Activated CD8-positive, alpha-beta T cell treated with anti-CD3 and anti-CD28 coated beads for 36 hours (primary cell): ENCODE results near the gene ABCG5. TPM values are rescaled to one million over a fixed set of nuclear protein-coding genes. Genes with fewer than 3 reads are reported as not detected.

ENCODE experiments used
- ATAC-seq: fragments of 200-7000 bp; cut with Tn5 transposase; one replicate; pipeline ENCODE4 v1.10.0; 2021; ENCODE audit warnings: mild to moderate bottlenecking, moderate library complexity
- CTCF ChIA-PET: fragments of 350-600 bp; sonication (Branson Sonifier 250); formaldehyde crosslinking; loops from one replicate; lab custom pipeline; 2021; ENCODE audit warnings: antibody characterized with exemption; lab: Charles Lee
- POLR2A ChIA-PET: fragments of 350-600 bp; sonication (Branson Sonifier 250); formaldehyde crosslinking; loops from one replicate; lab custom pipeline; 2021; ENCODE audit warnings: antibody characterized with exemption; lab: Charles Lee
- DNase-seq: peaks from one replicate; pipeline ENCODE4 v3.0.0-alpha.2; 2020
- H3K27ac Mint-ChIP-seq: one replicate; pipeline ENCODE4 v1.8.0; 2021; ENCODE audit warnings: mild to moderate bottlenecking, mixed read lengths
- H3K27me3 Mint-ChIP-seq: one replicate; pipeline ENCODE4 v1.8.0; 2021; ENCODE audit warnings: mixed read lengths
- H3K36me3 Mint-ChIP-seq: one replicate; pipeline ENCODE4 v1.8.0; 2021; ENCODE audit warnings: low read depth, mixed read lengths
- H3K4me1 Mint-ChIP-seq: one replicate; pipeline ENCODE4 v1.8.0; 2021; ENCODE audit warnings: low read depth, mixed read lengths
- H3K4me3 Mint-ChIP-seq: one replicate; pipeline ENCODE4 v1.8.0; 2021; ENCODE audit warnings: mild to moderate bottlenecking, moderate library complexity, mixed read lengths
- H3K9me3 Mint-ChIP-seq: one replicate; pipeline ENCODE4 v1.8.0; 2021; ENCODE audit warnings: mixed read lengths
- intact Hi-C: fragments of 100-400 bp; cut with micrococcal nuclease; formaldehyde crosslinking; loops from one replicate; pipeline ENCODE4 v1.10.0; 2022
- total RNA-seq, 2 experiments: library from RNA; stranded (reverse); gene quantifications; one replicate each; pipeline ENCODE4 v1.2.3, GENCODE V29; 2021
- TF ChIP-seq, protein P1 (sequence below): fragments of 200-600 bp; IDR thresholded peaks from one replicate; pipeline ENCODE4 v1.8.0; 2022; ENCODE audit warnings: antibody characterized with exemption, mild to moderate bottlenecking

Gene ABCG5
- total RNA-seq, 2 experiments from 2014 or later, result not detected

DNA sequence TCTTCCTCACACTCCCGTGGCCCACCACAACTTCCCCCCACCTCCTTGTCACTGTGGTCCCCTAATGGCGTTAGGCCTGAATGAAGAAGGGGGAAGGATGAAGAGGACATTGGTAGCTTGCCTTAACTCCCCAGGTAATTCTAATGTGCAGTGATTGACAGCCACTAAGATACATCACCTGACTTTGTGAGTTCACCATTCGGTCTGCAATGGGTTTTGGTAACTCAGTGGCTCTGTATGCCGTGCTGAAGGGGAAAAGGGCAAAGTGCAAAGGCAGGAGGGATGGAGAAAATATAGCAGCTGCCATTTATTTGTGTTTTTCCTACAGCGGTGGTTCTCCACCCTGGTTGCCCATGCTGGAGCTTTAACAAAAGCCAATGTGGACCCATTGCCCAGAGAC, 42.3 kb upstream of the ABCG5 start:
- TF ChIP-seq, protein P1, sequence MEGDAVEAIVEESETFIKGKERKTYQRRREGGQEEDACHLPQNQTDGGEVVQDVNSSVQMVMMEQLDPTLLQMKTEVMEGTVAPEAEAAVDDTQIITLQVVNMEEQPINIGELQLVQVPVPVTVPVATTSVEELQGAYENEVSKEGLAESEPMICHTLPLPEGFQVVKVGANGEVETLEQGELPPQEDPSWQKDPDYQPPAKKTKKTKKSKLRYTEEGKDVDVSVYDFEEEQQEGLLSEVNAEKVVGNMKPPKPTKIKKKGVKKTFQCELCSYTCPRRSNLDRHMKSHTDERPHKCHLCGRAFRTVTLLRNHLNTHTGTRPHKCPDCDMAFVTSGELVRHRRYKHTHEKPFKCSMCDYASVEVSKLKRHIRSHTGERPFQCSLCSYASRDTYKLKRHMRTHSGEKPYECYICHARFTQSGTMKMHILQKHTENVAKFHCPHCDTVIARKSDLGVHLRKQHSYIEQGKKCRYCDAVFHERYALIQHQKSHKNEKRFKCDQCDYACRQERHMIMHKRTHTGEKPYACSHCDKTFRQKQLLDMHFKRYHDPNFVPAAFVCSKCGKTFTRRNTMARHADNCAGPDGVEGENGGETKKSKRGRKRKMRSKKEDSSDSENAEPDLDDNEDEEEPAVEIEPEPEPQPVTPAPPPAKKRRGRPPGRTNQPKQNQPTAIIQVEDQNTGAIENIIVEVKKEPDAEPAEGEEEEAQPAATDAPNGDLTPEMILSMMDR, result no peak
- Mint-ChIP-seq H3K4me1 (peaks cover 2% of the 10 kb centered on the region), H3K27me3 (peaks cover 6% of the 10 kb centered on the region), H3K27ac (no peak overlapping the region), H3K36me3 (peaks cover 3% of the 10 kb centered on the region), H3K9me3 (no peaks in the 10 kb centered on the region), H3K4me3 (no peak overlapping the region)
- DNase-seq (no peak), ATAC-seq (no peak)
- POLR2A ChIA-PET, result interaction anchor here (0.6 kb wide), 1 partner anchor 59 kb away, joined by 3 read pairs; no protein-coding TSS in a partner anchor
- CTCF ChIA-PET, result interaction anchor here (0.7 kb wide), 1 partner anchor 206 kb away, joined by 4 read pairs; no protein-coding TSS in a partner anchor
- intact Hi-C loops, result no loop called here

DNA sequence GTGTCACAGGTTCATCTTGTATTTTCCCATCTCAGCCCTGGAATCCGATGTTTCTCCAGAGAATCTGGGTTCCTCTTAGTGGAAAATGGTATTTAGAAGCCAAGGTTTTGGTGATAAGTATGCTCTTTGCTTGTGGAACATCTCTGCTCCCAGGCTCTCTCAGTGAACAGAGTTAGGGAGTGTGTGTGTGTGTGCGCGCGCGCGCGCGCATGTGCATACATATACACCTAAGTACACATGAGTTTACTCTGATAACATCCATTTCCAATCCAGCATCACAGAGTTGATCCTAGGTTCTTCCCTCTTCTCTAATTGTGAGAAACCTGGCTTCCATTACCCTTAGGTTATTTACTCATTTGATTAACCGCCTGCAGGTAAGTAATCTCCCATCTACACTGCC, 41.8 kb upstream of the ABCG5 start:
- ChIA-PET POLR2A (interaction anchor here (0.6 kb wide), 1 partner anchor 59 kb away, joined by 3 read pairs; no protein-coding TSS in a partner anchor), CTCF (no interaction called here)
- Mint-ChIP-seq H3K4me1 (peaks cover 2% of the 10 kb centered on the region), H3K4me3 (no peak overlapping the region), H3K27ac (no peak overlapping the region), H3K36me3 (peaks cover 3% of the 10 kb centered on the region), H3K27me3 (peaks cover 6% of the 10 kb centered on the region), H3K9me3 (no peaks in the 10 kb centered on the region)
- intact Hi-C loops, result no loop called here
- ATAC-seq (no peak), DNase-seq (no peak)
- TF ChIP-seq, protein P1, result no peak

DNA sequence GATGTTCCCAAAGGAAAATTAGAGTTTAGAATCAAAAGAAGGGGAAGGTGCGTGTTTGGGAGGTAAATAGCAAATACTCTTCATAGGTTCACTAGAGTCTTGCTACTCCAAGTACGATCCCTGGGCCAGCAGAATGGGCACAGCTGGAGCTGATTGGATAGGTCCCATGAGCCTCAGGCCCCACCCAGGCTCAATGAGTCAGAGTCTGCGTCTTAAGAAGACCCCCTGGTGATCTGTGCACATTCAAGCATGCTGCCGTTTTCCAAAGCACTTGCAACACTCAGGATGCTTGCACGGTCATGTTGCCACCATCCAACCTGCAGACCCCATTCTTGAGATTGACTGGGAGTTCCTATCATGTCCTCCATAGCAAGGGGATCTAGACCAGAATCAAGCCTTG, 40.6 kb upstream of the ABCG5 start:
- Mint-ChIP-seq H3K4me1 (peaks cover 2% of the 10 kb centered on the region), H3K36me3 (peaks cover 3% of the 10 kb centered on the region), H3K27ac (no peak overlapping the region), H3K9me3 (no peaks in the 10 kb centered on the region), H3K4me3 (no peak overlapping the region), H3K27me3 (peaks cover 6% of the 10 kb centered on the region)
- DNase-seq, result no peak
- CTCF ChIA-PET, result no interaction called here
- POLR2A ChIA-PET, result no interaction called here
- intact Hi-C loops, result loop anchor here (10.0 kb wide), 1 partner anchor 264 kb away; no protein-coding TSS in a partner anchor
- TF ChIP-seq, protein P1, result no peak
- no peak for ATAC-seq

DNA sequence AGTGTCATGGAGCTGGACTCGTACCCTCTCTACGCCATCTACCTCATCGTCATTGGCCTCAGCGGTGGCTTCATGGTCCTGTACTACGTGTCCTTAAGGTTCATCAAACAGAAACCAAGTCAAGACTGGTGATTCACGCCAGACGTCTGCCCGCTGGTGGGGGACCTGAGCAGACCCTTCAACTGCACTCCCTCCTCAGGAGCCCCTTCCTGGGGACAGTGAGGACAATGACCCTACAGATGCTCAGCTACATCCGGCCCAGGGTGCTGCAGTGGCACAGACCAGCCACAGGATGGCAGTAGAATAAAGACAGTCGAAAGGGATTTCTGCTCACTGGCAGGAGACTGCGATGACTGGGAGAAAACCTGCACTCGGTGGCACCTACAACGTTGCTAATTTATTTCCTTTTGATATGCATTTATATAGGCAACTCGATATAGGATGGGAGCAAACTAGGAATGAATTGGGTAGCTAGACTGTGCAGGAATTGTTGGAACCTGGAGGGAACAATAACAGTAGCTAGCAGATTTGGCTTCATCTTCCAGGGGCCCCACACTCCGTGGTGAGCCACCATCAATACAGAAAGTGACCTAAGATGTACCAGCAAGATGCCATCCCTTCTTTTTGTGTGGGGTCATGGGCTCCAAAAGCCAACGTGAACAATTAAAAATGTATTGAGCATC, 39.3 kb upstream of the ABCG5 start:
- H3K27me3 Mint-ChIP-seq, result peaks cover 6% of the 10 kb centered on the region
- POLR2A ChIA-PET, result interaction anchor here (0.7 kb wide), 1 partner anchor 105 kb away, joined by 3 read pairs; no protein-coding TSS in a partner anchor

More for the DNA sequence above, 39.3 kb upstream of the ABCG5 start:
- CTCF ChIA-PET, result interaction anchor here (0.6 to 1.5 kb wide), 28 partner anchors 9 to 1078 kb away, joined by 3 to 15 read pairs (median 3); partner anchors contain the start of gene DYNC2LI1
- no peak overlapping the region for H3K4me3 Mint-ChIP-seq
- no peaks in the 10 kb centered on the region for H3K9me3 Mint-ChIP-seq
- H3K36me3 Mint-ChIP-seq, result no peaks in the 10 kb centered on the region
- no peak overlapping the region for H3K27ac Mint-ChIP-seq
- peaks cover 2% of the 10 kb centered on the region for H3K4me1 Mint-ChIP-seq
- ATAC-seq (peak; percentile 96), DNase-seq (peak; percentile 81)
- TF ChIP-seq, protein P1, result peak; percentile 98
- intact Hi-C loops, result loop anchor here (10.0 kb wide), 1 partner anchor 263 kb away; no protein-coding TSS in a partner anchor
